Neural cell (in vitro differentiated cells): ENCODE measurements around the gene POU4F2. TPM values are rescaled to one million over a fixed set of nuclear protein-coding genes. Genes with fewer than 3 reads are reported as not detected.

Source experiments
- H2AFZ ChIP-seq: fragments of 200-600, 300-800 bp; sonication (generic), shearing (Covaris generic); 2 replicates; pipeline ENCODE4 v1.6.0; 2014; ENCODE audit warnings: low read depth, mild to moderate bottlenecking, antibody characterized with exemption, low read length, moderate library complexity
- H3F3A ChIP-seq: fragments of 200-600 bp; shearing (Covaris generic); 2 replicates; pipeline ENCODE4 v1.6.1; 2016; ENCODE audit warnings: mild to moderate bottlenecking, moderate library complexity, mixed read lengths, antibody characterized with exemption, low read length; ENCODE audit not compliant: insufficient read depth, poor library complexity, severe bottlenecking
- H3K27ac ChIP-seq: fragments of 200-600, 300-800 bp; sonication (generic), shearing (Covaris generic); 2 replicates; pipeline ENCODE4 v1.5.1; 2014; ENCODE audit warnings: mild to moderate bottlenecking, low read length, moderate library complexity
- H3K27me3 ChIP-seq: fragments of 300-800, 200-600 bp; sonication (generic), shearing (Covaris generic); 2 replicates; pipeline ENCODE4 v1.6.0; 2014; ENCODE audit warnings: mild to moderate bottlenecking, low read depth, low read length, moderate library complexity; ENCODE audit not compliant: insufficient read depth
- H3K36me3 ChIP-seq: fragments of 300-800, 200-600 bp; sonication (generic), shearing (Covaris generic); 2 replicates; pipeline ENCODE4 v1.5.1; 2014; ENCODE audit warnings: mild to moderate bottlenecking, antibody characterized with exemption, low read length, moderate library complexity; ENCODE audit not compliant: insufficient read depth
- H3K4me2 ChIP-seq: fragments of 300-800, 200-600 bp; sonication (generic), shearing (Covaris generic); 2 replicates; pipeline ENCODE4 v1.6.0; 2014; ENCODE audit warnings: mild to moderate bottlenecking, low read length
- H3K4me3 ChIP-seq: fragments of 300-800, 200-600 bp; sonication (generic), shearing (Covaris generic); 2 replicates; pipeline ENCODE4 v1.5.1; 2014; ENCODE audit warnings: mild to moderate bottlenecking, low read length, moderate library complexity
- H3K79me2 ChIP-seq: fragments of 200-600 bp; shearing (Covaris generic); replicated peaks from 2 replicates; pipeline ENCODE4 v1.6.0; 2014; ENCODE audit warnings: mild to moderate bottlenecking, low read length, moderate library complexity; ENCODE audit not compliant: insufficient read depth
- H3K9ac ChIP-seq: fragments of 300-800, 200-600 bp; sonication (generic), shearing (Covaris generic); 2 replicates; pipeline ENCODE4 v1.6.1; 2016; ENCODE audit warnings: mild to moderate bottlenecking, low read length, mixed read lengths
- H3K9me2 ChIP-seq: fragments of 200-600 bp; shearing (Covaris generic); 2 replicates; pipeline ENCODE4 v1.6.1; 2016; ENCODE audit warnings: mild to moderate bottlenecking, low read length, mixed read lengths; ENCODE audit not compliant: insufficient read depth
- H3K9me3 ChIP-seq: fragments of 200-600, 300-800 bp; sonication (generic), shearing (Covaris generic); 2 replicates; pipeline ENCODE4 v1.6.1; 2016; ENCODE audit warnings: mild to moderate bottlenecking, mixed run types, low read length, moderate library complexity, mixed read lengths
- H4K20me1 ChIP-seq: fragments of 200-600 bp; shearing (Covaris generic); 2 replicates; pipeline ENCODE4 v1.6.1; 2016; ENCODE audit warnings: mild to moderate bottlenecking, mixed run types; ENCODE audit not compliant: insufficient read depth
- EP300 ChIP-seq: fragments of 450-650 bp; conservative IDR thresholded peaks from 2 replicates; pipeline ENCODE4 v1.6.1; 2014; ENCODE audit warnings: antibody characterized with exemption, mild to moderate bottlenecking, moderate library complexity; ENCODE audit not compliant: poor library complexity, severe bottlenecking
- EZH2 ChIP-seq: fragments of 200-600, 300-800 bp; shearing (Covaris generic), sonication (generic); IDR thresholded peaks from 2 replicates; pipeline ENCODE4 v1.6.1; 2014; ENCODE audit warnings: antibody characterized with exemption, low read length, borderline replicate concordance, mild to moderate bottlenecking; ENCODE audit not compliant: insufficient read depth, poor library complexity, severe bottlenecking
- MXI1 ChIP-seq: fragments of 450-650 bp; conservative IDR thresholded peaks from 2 replicates; pipeline ENCODE4 v1.6.1; 2014; ENCODE audit warnings: antibody characterized with exemption, mild to moderate bottlenecking; ENCODE audit not compliant: poor library complexity, severe bottlenecking
- POLR2AphosphoS5 ChIP-seq: IDR thresholded peaks from 2 replicates; pipeline ENCODE4 v1.6.1; 2012
- RAD21 ChIP-seq: fragments of 450-650 bp; conservative IDR thresholded peaks from 2 replicates; pipeline ENCODE4 v1.6.1; 2014; ENCODE audit warnings: antibody characterized with exemption, mild to moderate bottlenecking, moderate library complexity
- SMC3 ChIP-seq: fragments of 450-650 bp; conservative IDR thresholded peaks from 2 replicates; pipeline ENCODE4 v1.6.1; 2014; ENCODE audit warnings: antibody characterized with exemption, mild to moderate bottlenecking, moderate library complexity; ENCODE audit not compliant: poor library complexity
- TAF1 ChIP-seq: IDR thresholded peaks from 2 replicates; pipeline ENCODE4 v1.6.1; 2012; ENCODE audit warnings: low read depth
- polyA plus RNA-seq: library from polyadenylated mRNA; depleted of rRNA; stranded (reverse); fragments of >200 nt; gene quantifications from 2 replicates; pipeline ENCODE4 v1.2.3, GENCODE V29; 2014
- TF ChIP-seq, protein P1 (sequence below): fragments of 450-650 bp; IDR thresholded peaks from 2 replicates; pipeline ENCODE4 v1.5.1; 2014; ENCODE audit warnings: antibody characterized with exemption, mild to moderate bottlenecking, moderate library complexity; ENCODE audit not compliant: poor library complexity, severe bottlenecking
- TF ChIP-seq, protein P2 (sequence below): IDR thresholded peaks from 2 replicates; pipeline ENCODE4 v1.6.1; 2012; ENCODE audit warnings: borderline replicate concordance

POU4F2 gene
- polyA plus RNA-seq, 1 donor from 2014 or later: not detected

DNA sequence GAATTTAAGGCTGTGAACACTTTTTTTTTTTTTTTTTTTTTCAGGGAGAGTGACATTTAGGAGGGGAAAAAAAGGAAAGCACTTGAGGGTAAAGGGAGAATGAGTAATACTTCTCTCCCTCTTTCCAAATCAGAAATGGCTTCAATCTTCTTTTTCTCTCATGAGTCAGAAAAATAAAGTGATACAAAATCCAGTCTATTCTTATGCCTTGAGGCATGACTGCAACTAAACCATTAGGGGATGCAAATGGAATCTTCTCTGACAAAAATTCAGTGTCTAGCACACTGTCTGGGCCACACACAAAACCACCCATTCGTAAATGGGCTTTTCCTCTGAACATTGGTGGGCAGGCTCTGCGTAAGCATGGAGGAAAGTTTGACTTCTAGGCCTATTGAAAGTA, 46.7 kb upstream of the POU4F2 start:
- Histone ChIP-seq H3K36me3 (no peaks in the 10 kb centered on the region), H4K20me1 (no peaks in the 10 kb centered on the region), H3K4me3 (no peak overlapping the region), H3K27ac (no peak overlapping the region), H3K27me3 (no peaks in the 10 kb centered on the region), H3F3A (no peaks in the 10 kb centered on the region), H3K9me3 (no peaks in the 10 kb centered on the region), H2AFZ (no peak overlapping the region), H3K9me2 (no peaks in the 10 kb centered on the region), H3K4me2 (no peak overlapping the region), H3K9ac (no peak overlapping the region), H3K79me2 (no peaks in the 10 kb centered on the region)
- TF ChIP-seq, protein P1, sequence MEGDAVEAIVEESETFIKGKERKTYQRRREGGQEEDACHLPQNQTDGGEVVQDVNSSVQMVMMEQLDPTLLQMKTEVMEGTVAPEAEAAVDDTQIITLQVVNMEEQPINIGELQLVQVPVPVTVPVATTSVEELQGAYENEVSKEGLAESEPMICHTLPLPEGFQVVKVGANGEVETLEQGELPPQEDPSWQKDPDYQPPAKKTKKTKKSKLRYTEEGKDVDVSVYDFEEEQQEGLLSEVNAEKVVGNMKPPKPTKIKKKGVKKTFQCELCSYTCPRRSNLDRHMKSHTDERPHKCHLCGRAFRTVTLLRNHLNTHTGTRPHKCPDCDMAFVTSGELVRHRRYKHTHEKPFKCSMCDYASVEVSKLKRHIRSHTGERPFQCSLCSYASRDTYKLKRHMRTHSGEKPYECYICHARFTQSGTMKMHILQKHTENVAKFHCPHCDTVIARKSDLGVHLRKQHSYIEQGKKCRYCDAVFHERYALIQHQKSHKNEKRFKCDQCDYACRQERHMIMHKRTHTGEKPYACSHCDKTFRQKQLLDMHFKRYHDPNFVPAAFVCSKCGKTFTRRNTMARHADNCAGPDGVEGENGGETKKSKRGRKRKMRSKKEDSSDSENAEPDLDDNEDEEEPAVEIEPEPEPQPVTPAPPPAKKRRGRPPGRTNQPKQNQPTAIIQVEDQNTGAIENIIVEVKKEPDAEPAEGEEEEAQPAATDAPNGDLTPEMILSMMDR: no peak
- TF ChIP-seq MXI1 (no peak), EZH2 (no peak), RAD21 (no peak), TAF1 (no peak), EP300 (no peak), SMC3 (no peak), POLR2AphosphoS5 (no peak)
- TF ChIP-seq, protein P2, sequence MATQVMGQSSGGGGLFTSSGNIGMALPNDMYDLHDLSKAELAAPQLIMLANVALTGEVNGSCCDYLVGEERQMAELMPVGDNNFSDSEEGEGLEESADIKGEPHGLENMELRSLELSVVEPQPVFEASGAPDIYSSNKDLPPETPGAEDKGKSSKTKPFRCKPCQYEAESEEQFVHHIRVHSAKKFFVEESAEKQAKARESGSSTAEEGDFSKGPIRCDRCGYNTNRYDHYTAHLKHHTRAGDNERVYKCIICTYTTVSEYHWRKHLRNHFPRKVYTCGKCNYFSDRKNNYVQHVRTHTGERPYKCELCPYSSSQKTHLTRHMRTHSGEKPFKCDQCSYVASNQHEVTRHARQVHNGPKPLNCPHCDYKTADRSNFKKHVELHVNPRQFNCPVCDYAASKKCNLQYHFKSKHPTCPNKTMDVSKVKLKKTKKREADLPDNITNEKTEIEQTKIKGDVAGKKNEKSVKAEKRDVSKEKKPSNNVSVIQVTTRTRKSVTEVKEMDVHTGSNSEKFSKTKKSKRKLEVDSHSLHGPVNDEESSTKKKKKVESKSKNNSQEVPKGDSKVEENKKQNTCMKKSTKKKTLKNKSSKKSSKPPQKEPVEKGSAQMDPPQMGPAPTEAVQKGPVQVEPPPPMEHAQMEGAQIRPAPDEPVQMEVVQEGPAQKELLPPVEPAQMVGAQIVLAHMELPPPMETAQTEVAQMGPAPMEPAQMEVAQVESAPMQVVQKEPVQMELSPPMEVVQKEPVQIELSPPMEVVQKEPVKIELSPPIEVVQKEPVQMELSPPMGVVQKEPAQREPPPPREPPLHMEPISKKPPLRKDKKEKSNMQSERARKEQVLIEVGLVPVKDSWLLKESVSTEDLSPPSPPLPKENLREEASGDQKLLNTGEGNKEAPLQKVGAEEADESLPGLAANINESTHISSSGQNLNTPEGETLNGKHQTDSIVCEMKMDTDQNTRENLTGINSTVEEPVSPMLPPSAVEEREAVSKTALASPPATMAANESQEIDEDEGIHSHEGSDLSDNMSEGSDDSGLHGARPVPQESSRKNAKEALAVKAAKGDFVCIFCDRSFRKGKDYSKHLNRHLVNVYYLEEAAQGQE: no peak

DNA sequence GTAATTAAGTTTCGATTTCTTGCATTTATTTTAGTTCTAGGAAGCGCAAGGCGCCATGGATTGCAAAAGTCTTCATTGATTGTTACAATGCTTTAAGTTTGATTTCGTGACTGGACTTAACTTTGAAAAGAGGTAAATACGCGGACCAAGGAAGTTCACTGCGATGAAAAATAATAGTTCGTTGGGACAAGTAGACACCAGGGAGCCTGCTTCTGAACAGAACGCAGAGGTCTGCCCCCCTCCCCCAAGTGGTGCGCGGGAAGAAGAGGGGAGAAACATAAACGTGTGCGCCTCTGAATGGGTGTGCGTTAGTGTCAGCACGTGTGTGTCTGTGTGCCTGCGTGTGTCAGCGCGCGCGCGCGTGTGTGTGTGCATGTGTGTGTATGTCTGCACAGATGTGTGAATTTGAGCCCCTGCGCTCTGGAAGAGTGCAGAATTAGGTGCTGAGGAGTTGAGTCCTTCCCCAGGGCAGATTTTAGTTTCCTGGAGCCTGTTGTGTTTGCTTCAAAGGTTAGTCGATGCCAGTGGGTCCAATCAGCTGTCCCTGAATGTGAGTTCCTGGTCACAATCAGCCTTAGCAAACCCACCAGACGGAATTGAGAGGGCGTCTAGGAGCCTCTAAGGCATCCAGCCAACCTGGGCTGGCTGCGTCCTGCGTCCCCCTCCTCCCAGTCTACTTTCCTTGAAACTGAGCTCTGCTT, 5.8 kb upstream of the POU4F2 start:
- Histone ChIP-seq H2AFZ (no peak overlapping the region), H3K4me2 (no peak overlapping the region), H3K27me3 (peaks cover 92% of the 10 kb centered on the region), H3K4me3 (no peak overlapping the region), H3K36me3 (no peaks in the 10 kb centered on the region), H3F3A (no peaks in the 10 kb centered on the region), H4K20me1 (no peaks in the 10 kb centered on the region), H3K27ac (no peak overlapping the region), H3K9me2 (no peaks in the 10 kb centered on the region), H3K79me2 (no peaks in the 10 kb centered on the region), H3K9me3 (no peaks in the 10 kb centered on the region), H3K9ac (no peak overlapping the region)
- TF ChIP-seq, protein P2: no peak
- TF ChIP-seq, protein P1: no peak
- no peak for TF ChIP-seq EZH2
